Astrocyte of the cerebellum (primary cell): ENCODE data around the gene RNASEL.

Experiments
- DNase-seq: peaks from one replicate; pipeline ENCODE4 v3.0.0-alpha.2; 2011; ENCODE audit warnings: low read depth
- H3K4me3 ChIP-seq: 2 replicates; pipeline ENCODE4 v1.5.1; 2011; ENCODE audit warnings: mild to moderate bottlenecking, low read depth, low read length, moderate library complexity
- in situ Hi-C: cut with HindIII; loops from 2 replicates; pipeline ENCODE4 v1.10.0; 2017; ENCODE audit warnings: low sequenced_read_pairs
- TF ChIP-seq, protein P1 (sequence below): IDR thresholded peaks from 2 replicates; pipeline ENCODE4 v1.5.1; 2012; ENCODE audit warnings: low read length, low read depth, moderate library complexity, mild to moderate bottlenecking; ENCODE audit errors: missing control alignments

RNASEL gene, protein sequence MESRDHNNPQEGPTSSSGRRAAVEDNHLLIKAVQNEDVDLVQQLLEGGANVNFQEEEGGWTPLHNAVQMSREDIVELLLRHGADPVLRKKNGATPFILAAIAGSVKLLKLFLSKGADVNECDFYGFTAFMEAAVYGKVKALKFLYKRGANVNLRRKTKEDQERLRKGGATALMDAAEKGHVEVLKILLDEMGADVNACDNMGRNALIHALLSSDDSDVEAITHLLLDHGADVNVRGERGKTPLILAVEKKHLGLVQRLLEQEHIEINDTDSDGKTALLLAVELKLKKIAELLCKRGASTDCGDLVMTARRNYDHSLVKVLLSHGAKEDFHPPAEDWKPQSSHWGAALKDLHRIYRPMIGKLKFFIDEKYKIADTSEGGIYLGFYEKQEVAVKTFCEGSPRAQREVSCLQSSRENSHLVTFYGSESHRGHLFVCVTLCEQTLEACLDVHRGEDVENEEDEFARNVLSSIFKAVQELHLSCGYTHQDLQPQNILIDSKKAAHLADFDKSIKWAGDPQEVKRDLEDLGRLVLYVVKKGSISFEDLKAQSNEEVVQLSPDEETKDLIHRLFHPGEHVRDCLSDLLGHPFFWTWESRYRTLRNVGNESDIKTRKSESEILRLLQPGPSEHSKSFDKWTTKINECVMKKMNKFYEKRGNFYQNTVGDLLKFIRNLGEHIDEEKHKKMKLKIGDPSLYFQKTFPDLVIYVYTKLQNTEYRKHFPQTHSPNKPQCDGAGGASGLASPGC

DNA sequence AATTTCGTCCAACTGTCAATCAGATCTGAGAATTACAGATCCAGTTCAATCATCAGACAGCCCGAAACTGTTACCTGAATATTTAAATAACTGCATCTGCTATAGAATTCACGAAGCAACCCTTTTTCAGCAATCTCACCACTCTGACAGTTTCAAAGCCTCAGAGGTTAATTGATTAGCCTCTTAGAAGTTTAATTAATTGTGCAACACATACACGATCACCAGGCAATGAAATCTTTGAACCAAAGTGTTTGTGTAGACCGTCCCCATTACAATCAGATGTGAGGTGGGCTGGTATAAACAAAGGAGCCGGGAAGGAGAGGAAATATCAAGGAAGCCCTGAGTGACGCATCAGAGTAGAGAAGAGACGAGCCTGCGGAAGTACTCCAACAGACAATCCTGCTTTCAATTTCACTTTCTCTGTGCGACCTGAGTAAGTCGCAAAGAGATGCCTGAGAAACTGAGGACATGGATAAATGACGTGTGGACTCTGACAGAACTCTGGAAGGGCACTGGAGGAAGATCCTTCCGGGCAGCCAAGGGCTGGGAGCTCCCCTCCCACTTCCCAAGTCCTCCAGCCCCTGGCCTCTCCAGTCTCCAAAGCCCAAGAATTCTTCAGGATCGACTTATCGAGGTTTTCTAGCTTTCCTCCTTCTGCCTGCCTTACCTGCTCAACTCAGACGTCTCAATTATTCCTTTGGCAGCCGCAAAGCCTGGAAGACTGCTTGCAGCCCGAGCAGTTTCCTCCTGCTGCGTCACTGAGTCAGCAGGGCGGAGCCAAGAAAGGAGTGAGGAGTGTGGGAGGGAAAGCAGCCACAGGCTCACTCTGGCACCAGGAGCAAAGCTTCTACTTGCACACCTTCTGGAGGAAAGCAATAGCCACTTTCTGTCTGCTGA is at the start of gene RNASEL:
Gene RNASEL, minus strand, starts transcription at position 757 of the 897 bp plus-strand sequence. CDS start 2,450 bp downstream, outside the sequence.
- TF ChIP-seq, protein P1, sequence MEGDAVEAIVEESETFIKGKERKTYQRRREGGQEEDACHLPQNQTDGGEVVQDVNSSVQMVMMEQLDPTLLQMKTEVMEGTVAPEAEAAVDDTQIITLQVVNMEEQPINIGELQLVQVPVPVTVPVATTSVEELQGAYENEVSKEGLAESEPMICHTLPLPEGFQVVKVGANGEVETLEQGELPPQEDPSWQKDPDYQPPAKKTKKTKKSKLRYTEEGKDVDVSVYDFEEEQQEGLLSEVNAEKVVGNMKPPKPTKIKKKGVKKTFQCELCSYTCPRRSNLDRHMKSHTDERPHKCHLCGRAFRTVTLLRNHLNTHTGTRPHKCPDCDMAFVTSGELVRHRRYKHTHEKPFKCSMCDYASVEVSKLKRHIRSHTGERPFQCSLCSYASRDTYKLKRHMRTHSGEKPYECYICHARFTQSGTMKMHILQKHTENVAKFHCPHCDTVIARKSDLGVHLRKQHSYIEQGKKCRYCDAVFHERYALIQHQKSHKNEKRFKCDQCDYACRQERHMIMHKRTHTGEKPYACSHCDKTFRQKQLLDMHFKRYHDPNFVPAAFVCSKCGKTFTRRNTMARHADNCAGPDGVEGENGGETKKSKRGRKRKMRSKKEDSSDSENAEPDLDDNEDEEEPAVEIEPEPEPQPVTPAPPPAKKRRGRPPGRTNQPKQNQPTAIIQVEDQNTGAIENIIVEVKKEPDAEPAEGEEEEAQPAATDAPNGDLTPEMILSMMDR, result no peak
- peak within 1 kb of the TSS; percentile 71 for H3K4me3 ChIP-seq
- DNase-seq, result no peak
- in situ Hi-C loops, result no loop called here

DNA sequence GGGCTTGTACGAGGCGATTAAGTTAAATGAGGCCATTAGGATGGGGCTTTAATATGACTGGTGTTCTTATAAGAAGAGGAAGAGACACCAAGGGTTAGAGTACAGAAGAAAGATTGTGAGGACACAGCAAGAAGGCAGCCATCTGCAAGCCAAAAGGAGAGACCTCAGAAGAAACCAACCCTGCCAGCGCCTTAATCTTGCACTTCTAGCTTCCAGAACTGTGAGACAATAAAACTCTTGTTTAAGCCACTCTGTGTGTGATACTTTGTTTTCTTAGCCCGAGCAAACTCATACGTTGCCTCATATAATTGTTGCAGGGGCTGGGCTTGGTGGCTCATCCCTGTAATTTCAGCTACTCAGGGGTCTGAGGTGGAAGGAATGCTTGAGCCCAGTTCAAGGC is 48.7 kb upstream of the RNASEL start:
- DNase-seq, result no peak
- no peak overlapping the region for H3K4me3 ChIP-seq
- TF ChIP-seq, protein P1, result no peak
- in situ Hi-C loops, result no loop called here

DNA sequence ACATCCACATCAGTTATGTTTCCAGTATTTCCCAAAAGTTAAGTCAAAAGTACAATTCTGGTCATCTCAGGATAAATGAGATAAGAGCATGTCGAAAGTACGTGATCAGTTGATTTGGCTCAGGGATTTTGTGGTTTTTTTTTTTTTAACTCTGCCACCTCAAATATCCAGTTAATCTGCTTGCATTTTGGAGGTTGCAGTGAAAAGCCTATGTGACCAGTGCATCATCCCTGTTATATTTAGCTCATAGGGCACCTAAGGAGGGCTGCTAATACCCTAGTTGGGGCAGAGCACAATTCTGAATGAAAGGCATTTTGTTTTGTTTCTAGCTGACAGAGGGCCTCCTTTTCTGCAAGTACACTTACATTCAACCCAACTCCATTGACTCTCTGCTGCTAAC is 46.8 kb upstream of the RNASEL start:
- TF ChIP-seq, protein P1, result no peak
- in situ Hi-C loops, result no loop called here
- H3K4me3 ChIP-seq, result no peak overlapping the region
- DNase-seq, result no peak

DNA sequence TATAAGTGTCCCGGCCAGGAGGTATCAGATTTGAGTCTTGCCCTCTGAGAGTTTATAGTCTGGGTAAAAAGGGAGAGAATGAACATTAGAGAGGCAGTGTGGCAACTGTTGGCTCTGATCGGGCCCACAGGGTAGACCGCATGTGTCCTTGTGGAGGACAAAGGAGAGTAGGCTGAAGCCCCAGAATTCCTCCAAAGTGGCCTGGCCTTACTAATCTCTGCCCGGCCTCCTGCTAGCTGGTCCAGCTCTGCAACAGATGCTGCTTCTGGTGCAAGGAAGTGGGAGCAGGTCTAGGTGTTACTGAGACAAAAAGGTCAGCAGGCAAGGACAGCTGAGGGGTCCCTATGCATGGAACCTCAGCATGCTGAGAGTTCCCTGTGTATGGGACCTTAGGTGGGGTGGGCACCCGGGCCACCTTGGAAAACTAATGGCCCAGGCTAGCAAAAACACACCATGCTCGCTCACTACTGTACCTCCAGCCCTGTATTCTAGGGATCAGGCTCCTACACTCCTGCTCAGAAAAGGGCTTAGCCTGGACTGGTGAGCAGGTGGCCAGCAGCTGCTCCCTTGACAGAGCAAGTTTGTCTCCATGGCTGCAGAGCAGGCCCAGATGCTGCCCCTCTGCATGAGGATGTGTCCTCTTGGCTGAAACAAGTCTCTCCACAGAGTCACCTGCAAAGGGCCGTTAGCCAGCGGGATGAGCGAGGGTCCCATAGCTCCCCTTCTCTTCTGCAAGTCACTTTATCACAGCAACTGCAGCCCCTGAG is 45.4 kb upstream of the RNASEL start:
- TF ChIP-seq, protein P1, result no peak

DNA sequence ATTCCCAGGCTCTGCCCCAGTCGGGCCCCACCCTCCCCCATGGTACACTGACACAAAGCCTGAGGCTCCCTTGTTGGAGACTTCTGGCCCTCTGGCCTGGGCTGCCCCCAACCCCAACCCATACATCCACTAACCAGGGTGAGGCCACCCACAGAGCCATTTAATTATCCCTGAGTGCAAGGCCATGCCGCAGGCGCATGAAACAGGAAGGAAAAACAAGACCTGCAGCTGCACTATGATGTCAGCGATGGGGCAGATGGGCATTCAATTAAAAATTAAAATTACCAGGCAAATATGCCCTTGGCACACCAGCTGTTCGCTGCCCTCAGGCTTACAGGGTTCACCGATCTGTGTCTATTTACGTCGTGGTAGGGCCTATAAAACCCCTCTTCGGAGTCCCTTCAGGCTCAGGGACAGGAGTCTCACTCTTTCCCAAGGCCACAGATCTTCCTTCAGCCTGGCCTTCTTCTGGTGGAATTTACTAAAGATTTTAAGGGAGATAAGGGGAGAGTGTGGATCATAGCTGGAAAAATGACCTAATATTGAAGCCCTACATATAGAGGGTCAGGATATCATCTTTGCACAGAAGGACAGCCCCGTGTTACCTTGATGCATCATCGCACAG is 44.7 kb upstream of the RNASEL start:
- TF ChIP-seq, protein P1, result no peak
- no peak overlapping the region for H3K4me3 ChIP-seq
- in situ Hi-C loops, result no loop called here
- DNase-seq, result no peak

More for the DNA sequence above, 45.4 kb upstream of the RNASEL start:
- in situ Hi-C loops, result no loop called here
- H3K4me3 ChIP-seq, result no peak overlapping the region
- DNase-seq, result no peak
